Spinal cord (tissue), 10 donors: ENCODE measurements around the gene CSAG3. TPM values are rescaled to one million over a fixed set of nuclear protein-coding genes. Genes with fewer than 3 reads are reported as not detected.

Source experiments
- DNase-seq, 6 donors: peaks; one replicate each; pipeline versions ENCODE4 v3.0.0 to v3.0.0-alpha.2; 2013 to 2015; ENCODE audit warnings: low spot score in 6 of 6, low read depth in 4 of 6
- H3K27ac ChIP-seq: one replicate; pipeline ENCODE4 v1.5.1; 2013; ENCODE audit warnings: low read depth, low read length, control low read depth
- H3K27me3 ChIP-seq: one replicate; pipeline ENCODE4 v1.6.1; 2013; ENCODE audit warnings: low read length; ENCODE audit not compliant: control insufficient read depth, insufficient read depth
- H3K36me3 ChIP-seq: one replicate; pipeline ENCODE4 v1.6.1; 2013; ENCODE audit warnings: low read length; ENCODE audit not compliant: control insufficient read depth, insufficient read depth
- H3K4me1 ChIP-seq: one replicate; pipeline ENCODE4 v1.6.1; 2013; ENCODE audit warnings: low read length; ENCODE audit not compliant: control insufficient read depth, insufficient read depth
- H3K4me3 ChIP-seq: one replicate; pipeline ENCODE4 v1.5.1; 2013; ENCODE audit warnings: low read depth, low read length, control low read depth
- H3K9me3 ChIP-seq: one replicate; pipeline ENCODE4 v1.6.1; 2013; ENCODE audit warnings: low read length; ENCODE audit not compliant: control insufficient read depth, insufficient read depth
- WGBS: methylation state at CpG from one replicate; pipeline ENCODE4 v1.1.5; 2013; ENCODE audit warnings: missing lambda C conversion rate; ENCODE audit not compliant: insufficient coverage; 5-methylcytosine and 5-hydroxymethylcytosine counted together
- polyA plus RNA-seq, 2 donors: library from polyadenylated mRNA; unstranded; fragments of 120-200 nt; gene quantifications; one replicate each; pipeline ENCODE4 v1.2.1, GENCODE V29; 2013; ENCODE audit not compliant: insufficient read length in 2 of 2
- total RNA-seq, 2 donors: library from RNA; depleted of rRNA in 1 of 2; stranded (reverse); fragments of 120-200 nt in 1 of 2; fragments of >200 nt in 1 of 2; gene quantifications; one replicate each; pipeline versions ENCODE4 v1.2.3 to v1.2.4, GENCODE V29; 2013 to 2014
- donor health status: healthy.

Gene CSAG3
- total and polyA plus RNA-seq, 4 donors = not detected

GRCh38 chrX:152798945-152799344, 39.9 kb downstream of the CSAG3 start:
- Histone ChIP-seq H3K36me3 (no peaks in the 10 kb centered on the region), H3K4me1 (no peaks in the 10 kb centered on the region), H3K27ac (no peak overlapping the region), H3K9me3 (no peaks in the 10 kb centered on the region), H3K4me3 (no peak overlapping the region), H3K27me3 (no peaks in the 10 kb centered on the region)
- WGBS = no CpG with 5 or more reads among the region's 1 CpG
- DNase-seq = no peak

- H3K27ac ChIP-seq = no peak overlapping the region
- H3K36me3 ChIP-seq = no peaks in the 10 kb centered on the region
- H3K4me3 ChIP-seq = no peak overlapping the region
- H3K4me1 ChIP-seq = peaks cover 6% of the 10 kb centered on the region
- H3K9me3 ChIP-seq = no peaks in the 10 kb centered on the region
- H3K27me3 ChIP-seq = no peaks in the 10 kb centered on the region
- WGBS = 77% methylated on average over 4 of the region's 4 CpGs
- DNase-seq = no peak
These were observed 47.0 kb downstream of the CSAG3 start for GRCh38 chrX:152806035-152806434.

Other genes with a start within 250 kb of the CSAG3 start
- 10 to 100 TPM in 1 of 2 donors, 1 to 10 TPM in 1; 6.4 to 25.4 TPM for gene GABRQ, start 121.3 kb upstream of the CSAG3 start, total RNA-seq
- gene GABRQ, start 121.3 kb upstream of the CSAG3 start, polyA plus RNA-seq = 10 to 100 TPM; 15.3 to 19.6 TPM
- not detected for gene MAGEA3, start 60.4 kb upstream of the CSAG3 start, total RNA-seq
- not detected for gene MAGEA3, start 60.4 kb upstream of the CSAG3 start, polyA plus RNA-seq
- not detected for gene CSAG2, start 49.9 kb upstream of the CSAG3 start, total RNA-seq
- not detected for gene CSAG2, start 49.9 kb upstream of the CSAG3 start, polyA plus RNA-seq
- gene MAGEA2B, start 44.6 kb upstream of the CSAG3 start, total RNA-seq = not detected
- not detected for gene MAGEA2B, start 44.6 kb upstream of the CSAG3 start, polyA plus RNA-seq
- gene CSAG1, start 25.5 kb upstream of the CSAG3 start, total RNA-seq = under 1 TPM in 1 of 2 donors, not detected in 1; 0.33 TPM
- not detected for gene CSAG1, start 25.5 kb upstream of the CSAG3 start, polyA plus RNA-seq
- gene MAGEA12, start 25.5 kb upstream of the CSAG3 start, total RNA-seq = not detected
- gene MAGEA12, start 25.5 kb upstream of the CSAG3 start, polyA plus RNA-seq = under 1 TPM in 1 of 2 donors, not detected in 1; 0.12 TPM
- not detected for gene MAGEA2, start 5.4 kb upstream of the CSAG3 start, total RNA-seq
- not detected for gene MAGEA2, start 5.4 kb upstream of the CSAG3 start, polyA plus RNA-seq
- not detected for gene MAGEA6, start 10.5 kb downstream of the CSAG3 start, total RNA-seq
- not detected for gene MAGEA6, start 10.5 kb downstream of the CSAG3 start, polyA plus RNA-seq
- 100 to 1,000 TPM in 1 of 2 donors, 10 to 100 TPM in 1; 34.1 to 129 TPM for gene CETN2, start 71.5 kb downstream of the CSAG3 start, total RNA-seq
- 10 to 100 TPM; 77.5 to 99.1 TPM for gene CETN2, start 71.5 kb downstream of the CSAG3 start, polyA plus RNA-seq
- 10 to 100 TPM; 18.0 to 19.1 TPM for gene NSDHL, start 71.8 kb downstream of the CSAG3 start, total RNA-seq
- gene NSDHL, start 71.8 kb downstream of the CSAG3 start, polyA plus RNA-seq = 10 to 100 TPM; 38.4 to 49.5 TPM
- gene ZNF185, start 138.8 kb downstream of the CSAG3 start, total RNA-seq = 1 to 10 TPM; 3.7 to 8.9 TPM
- 1 to 10 TPM; 6.4 to 8.5 TPM for gene ZNF185, start 138.8 kb downstream of the CSAG3 start, polyA plus RNA-seq
- gene PNMA5, start 234.9 kb downstream of the CSAG3 start, total RNA-seq = 1 to 10 TPM; 1.5 to 3.3 TPM
- gene PNMA5, start 234.9 kb downstream of the CSAG3 start, polyA plus RNA-seq = 1 to 10 TPM; 4.9 to 6.6 TPM